Measurements from ENCODE around the gene ACOXL.

Gene ACOXL

DNA sequence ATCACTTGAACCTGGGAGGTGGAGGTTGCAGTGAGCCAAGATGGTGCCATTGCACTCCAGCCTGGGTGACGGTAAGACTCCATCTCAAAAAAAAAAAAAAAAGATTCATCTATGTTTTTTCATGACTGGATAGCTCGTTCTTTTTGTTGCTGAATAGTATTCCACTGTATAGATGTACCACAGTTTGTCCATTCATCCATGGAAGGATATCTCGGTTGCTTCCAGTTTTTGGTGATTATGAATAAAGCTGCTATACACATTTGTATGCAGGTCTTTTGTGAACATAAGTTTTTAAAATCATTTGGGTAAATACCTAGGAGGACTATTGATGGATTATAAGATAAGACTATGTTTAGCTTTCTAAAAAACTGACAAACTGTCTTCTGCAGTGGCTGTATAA lies 90.8 kb downstream of the ACOXL start:
- H3K4me3 ChIP-seq (ENCODE audit: low read depth, low read length): no peak overlapping the region
- TF ChIP-seq, protein P1, sequence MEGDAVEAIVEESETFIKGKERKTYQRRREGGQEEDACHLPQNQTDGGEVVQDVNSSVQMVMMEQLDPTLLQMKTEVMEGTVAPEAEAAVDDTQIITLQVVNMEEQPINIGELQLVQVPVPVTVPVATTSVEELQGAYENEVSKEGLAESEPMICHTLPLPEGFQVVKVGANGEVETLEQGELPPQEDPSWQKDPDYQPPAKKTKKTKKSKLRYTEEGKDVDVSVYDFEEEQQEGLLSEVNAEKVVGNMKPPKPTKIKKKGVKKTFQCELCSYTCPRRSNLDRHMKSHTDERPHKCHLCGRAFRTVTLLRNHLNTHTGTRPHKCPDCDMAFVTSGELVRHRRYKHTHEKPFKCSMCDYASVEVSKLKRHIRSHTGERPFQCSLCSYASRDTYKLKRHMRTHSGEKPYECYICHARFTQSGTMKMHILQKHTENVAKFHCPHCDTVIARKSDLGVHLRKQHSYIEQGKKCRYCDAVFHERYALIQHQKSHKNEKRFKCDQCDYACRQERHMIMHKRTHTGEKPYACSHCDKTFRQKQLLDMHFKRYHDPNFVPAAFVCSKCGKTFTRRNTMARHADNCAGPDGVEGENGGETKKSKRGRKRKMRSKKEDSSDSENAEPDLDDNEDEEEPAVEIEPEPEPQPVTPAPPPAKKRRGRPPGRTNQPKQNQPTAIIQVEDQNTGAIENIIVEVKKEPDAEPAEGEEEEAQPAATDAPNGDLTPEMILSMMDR (IDR thresholded peaks at IDR 0.05; ENCODE audit: low read depth, low read length): no peak
- H3K27me3 ChIP-seq: no peaks in the 10 kb centered on the region
- no peak for DNase-seq
- H3K4me1 ChIP-seq: no peaks in the 10 kb centered on the region
- H3K9me3 ChIP-seq: no peaks in the 10 kb centered on the region
- H3K36me3 ChIP-seq: no peaks in the 10 kb centered on the region

DNA sequence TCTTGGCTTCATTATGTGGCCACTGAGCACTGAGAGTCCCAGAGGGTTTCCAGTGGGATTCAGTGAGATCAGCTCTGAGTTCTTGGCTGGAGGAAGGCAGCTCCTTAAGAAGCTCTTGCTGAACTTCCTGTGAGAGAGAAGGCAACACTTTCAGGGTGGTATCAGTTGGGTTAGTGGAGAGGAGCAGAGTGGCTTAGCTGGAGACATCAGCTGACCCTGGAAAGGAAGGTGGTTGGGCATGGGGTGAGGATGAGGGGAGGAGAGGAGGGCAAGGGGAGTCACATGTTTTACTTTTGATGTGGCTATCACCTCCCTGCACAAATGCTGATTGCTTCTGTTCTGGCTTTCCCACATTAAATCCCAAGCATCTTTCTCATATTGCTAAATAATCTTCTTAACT lies 95.1 kb downstream of the ACOXL start:
- Histone ChIP-seq H3K4me3 (ENCODE audit: low read depth, low read length) (no peak overlapping the region), H3K4me1 (no peaks in the 10 kb centered on the region), H3K36me3 (no peaks in the 10 kb centered on the region), H3K27me3 (no peaks in the 10 kb centered on the region), H3K9me3 (no peaks in the 10 kb centered on the region)
- TF ChIP-seq, protein P1 (IDR thresholded peaks at IDR 0.05; ENCODE audit: low read depth, low read length): no peak
- no peak for DNase-seq

- no peaks in the 10 kb centered on the region for H3K4me1 ChIP-seq
- TF ChIP-seq, protein P1 (IDR thresholded peaks at IDR 0.05; ENCODE audit: low read depth, low read length): no peak
Measured at GRCh38 chr2:110828330-110828729, 96.0 kb downstream of the ACOXL start.

GRCh38 chr2:110829413-110830146 lies 97.2 kb downstream of the ACOXL start:
- Histone ChIP-seq H3K4me3 (ENCODE audit: low read depth, low read length) (no peak overlapping the region), H3K4me1 (no peaks in the 10 kb centered on the region), H3K9me3 (no peaks in the 10 kb centered on the region), H3K36me3 (no peaks in the 10 kb centered on the region), H3K27me3 (no peaks in the 10 kb centered on the region)
- DNase-seq: no peak
- TF ChIP-seq, protein P1 (IDR thresholded peaks at IDR 0.05; ENCODE audit: low read depth, low read length): no peak

More at GRCh38 chr2:110828330-110828729, 96.0 kb downstream of the ACOXL start:
- Histone ChIP-seq H3K27me3 (no peaks in the 10 kb centered on the region), H3K9me3 (no peaks in the 10 kb centered on the region), H3K36me3 (no peaks in the 10 kb centered on the region), H3K4me3 (ENCODE audit: low read depth, low read length) (no peak overlapping the region)
- DNase-seq: no peak

GRCh38 chr2:110832740-110833139 lies 100.4 kb downstream of the ACOXL start:
- Histone ChIP-seq H3K4me3 (ENCODE audit: low read depth, low read length) (no peak overlapping the region), H3K4me1 (no peaks in the 10 kb centered on the region), H3K27me3 (no peaks in the 10 kb centered on the region), H3K36me3 (no peaks in the 10 kb centered on the region), H3K9me3 (no peaks in the 10 kb centered on the region)
- no peak for DNase-seq
- TF ChIP-seq, protein P1 (IDR thresholded peaks at IDR 0.05; ENCODE audit: low read depth, low read length): no peak

GRCh38 chr2:110834134-110834827 lies 101.9 kb downstream of the ACOXL start:
- H3K9me3 ChIP-seq: no peaks in the 10 kb centered on the region
- DNase-seq: no peak

More at GRCh38 chr2:110834134-110834827, 101.9 kb downstream of the ACOXL start:
- Histone ChIP-seq H3K27me3 (no peaks in the 10 kb centered on the region), H3K4me3 (ENCODE audit: low read depth, low read length) (no peak overlapping the region), H3K36me3 (no peaks in the 10 kb centered on the region), H3K4me1 (no peaks in the 10 kb centered on the region)
- TF ChIP-seq, protein P1 (IDR thresholded peaks at IDR 0.05; ENCODE audit: low read depth, low read length): no peak
